ACHN (cell line): ENCODE data around the gene LIX1.
"Not testable (repeated sequence)": the region's sequence is repeated elsewhere in the genome, so short reads cannot be mapped to it uniquely, and the experiment has no call there.

ENCODE experiments used
- DNase-seq: peaks from one replicate; pipeline ENCODE4 v3.0.0-alpha.2; 2015
- in situ Hi-C: cut with HindIII; loops from 2 replicates; pipeline ENCODE4 v1.10.0; 2017; ENCODE audit warnings: low sequenced_read_pairs, low pct_ligation_motif_present, low pct_unique_long_range_greater_than_20kb

The LIX1 gene

GRCh38 chr5:97142521-97143254 is at the start of gene LIX1:
Gene LIX1 (minus strand): TSS chr5:97142611. CDS start chr5:97142576, 35 bp downstream.
- in situ Hi-C loops: no loop called here
- peak; percentile 45 for DNase-seq

GRCh38 chr5:97191893-97192292 is 49.5 kb upstream of the LIX1 start:
- in situ Hi-C loops: no loop called here
- no peak for DNase-seq

GRCh38 chr5:97189523-97189922 is 47.1 kb upstream of the LIX1 start:
- in situ Hi-C loops, DNase-seq: not testable (repeated sequence)

DNA sequence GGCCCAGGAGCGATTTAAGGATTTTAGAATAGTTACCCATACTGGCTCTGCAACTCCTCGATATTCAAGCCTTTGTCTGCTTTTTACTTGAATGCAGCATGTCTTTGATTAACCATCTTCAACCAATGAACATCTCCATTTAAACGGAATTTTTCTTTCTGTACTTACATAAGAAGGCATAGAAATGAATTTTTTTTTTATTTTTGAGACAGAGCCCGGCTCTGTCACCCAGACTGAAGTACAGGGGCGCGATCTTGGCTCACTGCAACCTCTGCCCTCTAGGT is 41.5 kb upstream of the LIX1 start:
- no peak for DNase-seq
- in situ Hi-C loops: no loop called here

DNA sequence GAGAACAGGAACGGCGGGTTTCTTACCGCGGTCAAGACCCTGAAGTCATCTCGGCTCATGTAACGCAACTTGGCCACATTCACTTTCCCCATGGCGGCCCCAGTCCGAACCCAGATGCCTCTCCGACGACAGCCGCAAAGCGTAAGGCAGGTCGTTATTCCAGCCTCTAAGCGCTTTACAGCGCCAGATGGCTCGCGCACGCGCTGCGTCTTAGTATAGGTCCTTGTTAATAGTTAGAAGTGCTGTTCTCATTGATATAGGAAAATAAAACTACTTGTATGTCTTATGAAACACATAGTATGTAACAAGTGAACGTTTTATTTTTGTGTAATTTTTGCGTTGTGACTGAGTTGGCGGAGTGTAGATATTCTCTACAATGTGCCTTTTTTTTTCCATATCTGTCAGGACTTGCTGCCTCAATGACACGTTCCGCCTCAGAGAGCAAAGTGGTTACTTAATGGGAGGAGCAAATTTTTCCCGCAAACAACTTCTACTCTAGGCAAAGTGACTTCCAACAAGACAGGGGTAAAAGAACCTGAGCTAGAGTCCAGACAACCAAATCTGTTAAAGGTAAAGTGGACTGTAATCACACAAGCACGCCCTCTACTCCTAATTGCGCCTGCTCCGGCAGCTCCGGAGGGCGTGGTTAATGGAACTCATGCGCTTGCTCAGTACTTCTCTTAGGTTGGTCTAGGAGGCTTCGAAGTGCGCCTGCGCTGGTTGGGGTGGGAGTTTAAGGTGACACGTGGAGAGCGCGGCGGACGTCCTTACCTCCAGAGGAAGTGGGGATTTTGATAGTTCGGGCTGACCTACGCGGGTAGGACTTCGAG is 40.9 kb upstream of the LIX1 start, which contains the start of gene RIOK2:
Gene RIOK2 (minus strand): TSS at position 148 of the 830 bp plus-strand sequence. CDS start 56 bp downstream, at position 92.
- in situ Hi-C loops: no loop called here
- DNase-seq: peak; percentile 94

DNA sequence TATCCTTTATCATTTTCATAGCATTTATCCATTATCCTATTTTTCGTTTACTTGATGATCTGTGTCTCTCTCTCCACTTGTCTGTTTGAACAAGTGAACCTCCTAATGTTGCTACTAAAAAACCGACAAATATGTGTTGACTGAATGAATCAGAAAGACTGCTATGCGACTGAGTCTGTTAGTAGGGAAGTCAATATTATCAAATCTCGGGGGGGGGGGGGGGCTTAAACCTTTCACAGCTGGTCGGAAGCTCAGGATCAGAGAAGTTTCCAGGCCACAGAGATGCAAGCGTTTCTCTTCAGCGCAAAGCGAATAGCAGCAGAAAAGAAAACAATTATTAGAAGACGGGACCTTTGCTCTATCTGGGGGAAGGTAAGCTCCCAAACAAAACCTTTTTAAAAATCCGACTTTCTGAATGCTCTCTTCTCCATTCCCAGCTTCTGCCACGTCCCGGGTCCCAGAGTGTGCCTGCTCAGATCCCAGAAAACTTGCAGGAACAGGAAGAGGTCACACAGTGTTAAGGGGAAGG is 40.2 kb upstream of the LIX1 start:
- no peak for DNase-seq

DNA sequence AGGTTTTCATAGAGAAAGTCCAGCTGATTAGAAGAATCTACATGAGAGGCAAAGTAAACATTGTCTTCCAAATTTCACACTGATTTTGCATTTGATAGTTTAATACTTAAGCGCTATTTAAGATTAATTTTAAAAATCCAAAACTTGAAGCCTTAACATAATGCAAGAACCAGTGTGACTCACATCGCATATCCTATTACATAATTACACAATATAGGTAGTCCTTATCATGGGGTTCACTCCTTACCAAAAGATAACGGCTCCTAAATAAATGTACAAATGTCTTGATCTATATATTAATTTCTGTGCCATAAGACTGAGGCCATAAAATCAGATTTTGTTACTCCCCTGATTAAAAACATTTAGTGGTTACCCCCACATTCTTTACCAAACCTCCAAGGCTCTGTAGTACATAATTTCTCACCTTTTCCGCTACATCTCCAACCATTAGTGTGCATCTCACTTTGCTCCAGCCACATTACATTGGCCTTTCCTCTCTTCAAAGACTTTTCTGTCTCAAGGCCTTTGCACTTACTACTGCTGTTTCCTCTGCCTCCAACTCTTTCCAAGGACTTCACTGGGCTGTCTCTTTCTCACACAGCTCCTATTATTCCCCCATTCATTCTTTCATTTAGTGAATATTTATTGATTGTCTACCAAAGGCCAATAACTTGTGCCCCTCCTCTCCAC is 39.6 kb upstream of the LIX1 start:
- no peak for DNase-seq
- in situ Hi-C loops: no loop called here

More for the DNA sequence above, 40.2 kb upstream of the LIX1 start:
- in situ Hi-C loops: no loop called here

DNA sequence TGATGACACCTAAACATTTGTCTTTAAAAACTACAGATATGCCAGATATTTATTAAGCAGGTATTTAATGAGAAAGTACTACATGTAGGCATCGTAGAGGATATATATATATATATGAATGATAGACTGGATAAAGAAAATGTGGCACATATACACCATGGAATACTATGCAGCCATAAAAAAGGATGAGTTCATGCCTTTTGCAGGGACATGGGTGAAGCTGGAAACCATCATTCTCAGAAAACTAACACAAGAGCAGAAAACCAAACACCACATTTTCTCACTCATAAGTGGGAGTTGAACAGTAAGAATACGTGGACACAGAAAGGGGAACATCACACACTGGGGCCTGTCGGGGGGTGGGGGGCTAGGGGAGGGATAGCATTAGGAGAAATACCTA is 37.0 kb upstream of the LIX1 start:
- DNase-seq, in situ Hi-C loops: not testable (repeated sequence)

DNA sequence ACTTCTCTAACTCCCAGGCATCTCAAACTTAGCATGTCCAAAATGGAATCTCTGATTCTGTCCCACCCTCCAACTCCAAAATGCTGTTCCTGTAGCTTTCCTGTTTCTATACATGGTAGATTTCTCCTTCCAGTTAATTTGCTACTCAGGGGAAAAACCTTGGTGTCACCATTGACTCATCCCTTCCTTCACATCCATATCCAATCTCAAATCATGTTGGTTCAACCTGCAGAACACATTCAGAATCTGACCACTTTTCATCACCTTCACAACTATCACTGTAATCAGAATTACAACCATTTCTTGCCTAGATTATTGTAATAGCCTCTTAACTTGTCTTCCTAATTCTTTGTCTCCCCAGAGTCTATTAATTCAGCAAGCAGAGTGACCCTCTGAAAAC is 29.8 kb upstream of the LIX1 start:
- in situ Hi-C loops: loop anchor here (25.0 kb wide), 2 partner anchors 135 to 410 kb away; no protein-coding TSS in a partner anchor
- DNase-seq: no peak

GRCh38 chr5:97171703-97172102 is 29.3 kb upstream of the LIX1 start:
- in situ Hi-C loops: loop anchor here (25.0 kb wide), 2 partner anchors 134 to 409 kb away; no protein-coding TSS in a partner anchor
- no peak for DNase-seq

- in situ Hi-C loops: loop anchor here (25.0 kb wide), 2 partner anchors 130 to 405 kb away; no protein-coding TSS in a partner anchor
- DNase-seq: no peak
These were observed 25.0 kb upstream of the LIX1 start for GRCh38 chr5:97167435-97167834.

DNA sequence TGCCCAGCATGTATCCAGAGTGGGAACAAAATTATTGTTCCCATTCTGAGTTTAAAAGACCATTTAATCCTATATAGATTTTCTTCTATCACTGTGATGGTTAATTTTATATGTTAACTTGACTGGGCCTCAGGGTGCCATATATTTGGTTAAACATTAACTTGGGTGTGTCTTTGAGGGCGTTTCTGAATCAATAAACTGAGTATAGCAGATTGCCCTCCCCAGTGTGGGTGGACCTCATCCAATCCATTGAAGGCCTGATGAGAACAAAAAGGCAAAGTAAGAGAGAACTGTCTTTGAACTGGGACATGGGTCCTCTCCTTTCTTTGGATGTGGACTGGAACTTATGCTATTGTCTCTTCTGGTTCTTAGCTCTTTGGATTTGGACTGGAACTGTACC is 23.3 kb upstream of the LIX1 start:
- in situ Hi-C loops: loop anchor here (25.0 kb wide), 2 partner anchors 128 to 403 kb away; no protein-coding TSS in a partner anchor
- no peak for DNase-seq

DNA sequence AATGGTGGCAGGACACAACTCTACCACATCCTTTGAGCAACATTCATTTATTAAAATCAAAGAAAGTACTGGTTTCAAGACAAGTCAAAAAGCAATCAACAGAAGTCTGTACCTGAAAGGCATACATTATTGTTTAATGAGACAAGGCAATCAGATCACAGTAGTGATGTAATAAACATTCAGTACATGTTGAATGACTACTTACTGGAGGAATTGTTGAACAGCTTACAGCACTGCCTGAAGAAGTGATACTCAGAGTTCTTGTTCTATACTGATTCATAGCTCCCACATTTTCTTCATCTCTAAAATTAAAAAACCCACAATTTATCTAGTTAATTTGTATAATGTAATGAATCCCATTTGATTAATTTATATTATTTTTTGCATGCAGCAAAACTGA is 22.4 kb upstream of the LIX1 start:
- no peak for DNase-seq
- in situ Hi-C loops: loop anchor here (25.0 kb wide), 2 partner anchors 128 to 403 kb away; no protein-coding TSS in a partner anchor

GRCh38 chr5:97163790-97164285 is 21.4 kb upstream of the LIX1 start:
- no peak for DNase-seq
- in situ Hi-C loops: loop anchor here (25.0 kb wide), 2 partner anchors 127 to 402 kb away; no protein-coding TSS in a partner anchor

- peak; percentile 23 for DNase-seq
- in situ Hi-C loops: loop anchor here (25.0 kb wide), 2 partner anchors 126 to 401 kb away; no protein-coding TSS in a partner anchor
These were observed 21.0 kb upstream of the LIX1 start for GRCh38 chr5:97163360-97163764.

- DNase-seq: peak; percentile 70
- in situ Hi-C loops: loop anchor here (25.0 kb wide), 2 partner anchors 125 to 400 kb away; no protein-coding TSS in a partner anchor
These were observed 19.6 kb upstream of the LIX1 start for GRCh38 chr5:97162045-97162444.

DNA sequence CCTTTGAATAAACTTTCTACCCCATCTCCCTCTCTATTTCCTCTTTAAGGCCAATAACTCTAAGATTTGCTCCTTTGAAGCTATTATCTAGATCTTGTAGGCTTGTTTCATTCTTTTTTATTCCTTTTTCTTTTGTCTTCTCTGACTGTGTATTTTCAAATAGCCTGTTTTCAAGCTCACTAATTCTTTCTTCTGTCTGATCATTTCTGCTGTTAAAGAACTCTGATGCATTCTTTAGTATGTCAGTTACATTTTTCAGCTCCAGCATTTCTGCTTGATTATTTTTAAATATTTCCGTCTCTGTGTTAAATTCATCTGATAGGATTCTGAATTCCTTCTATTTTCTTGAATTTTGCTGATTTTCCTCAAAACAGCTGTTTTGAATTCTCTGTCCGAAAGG is 15.3 kb upstream of the LIX1 start:
- in situ Hi-C loops: loop anchor here (25.0 kb wide), 2 partner anchors 120 to 395 kb away; no protein-coding TSS in a partner anchor
- no peak for DNase-seq

DNA sequence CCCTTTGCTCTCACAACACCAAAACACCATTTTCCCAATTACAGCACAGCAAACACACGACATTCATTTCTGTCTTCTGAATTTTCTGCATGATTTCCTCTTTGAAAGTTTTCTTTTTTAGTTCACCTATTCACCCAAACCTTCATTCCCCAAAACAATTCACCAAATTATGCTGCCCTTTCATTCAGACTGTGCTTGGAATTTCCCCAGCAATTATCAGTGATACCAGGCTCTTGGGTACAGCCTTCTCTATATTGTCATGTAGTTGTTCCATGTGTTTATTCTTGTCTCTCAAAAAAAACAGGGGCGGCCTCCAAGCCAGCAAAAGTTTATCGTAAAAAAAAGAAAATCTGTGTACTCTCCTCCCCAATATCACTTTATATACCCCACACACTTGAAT is 9.0 kb upstream of the LIX1 start:
- DNase-seq: no peak
- in situ Hi-C loops: loop anchor here (25.0 kb wide), 2 partner anchors 114 to 389 kb away; no protein-coding TSS in a partner anchor
